Measurements from ENCODE around the gene RANGAP1.

RANGAP1 gene

DNA sequence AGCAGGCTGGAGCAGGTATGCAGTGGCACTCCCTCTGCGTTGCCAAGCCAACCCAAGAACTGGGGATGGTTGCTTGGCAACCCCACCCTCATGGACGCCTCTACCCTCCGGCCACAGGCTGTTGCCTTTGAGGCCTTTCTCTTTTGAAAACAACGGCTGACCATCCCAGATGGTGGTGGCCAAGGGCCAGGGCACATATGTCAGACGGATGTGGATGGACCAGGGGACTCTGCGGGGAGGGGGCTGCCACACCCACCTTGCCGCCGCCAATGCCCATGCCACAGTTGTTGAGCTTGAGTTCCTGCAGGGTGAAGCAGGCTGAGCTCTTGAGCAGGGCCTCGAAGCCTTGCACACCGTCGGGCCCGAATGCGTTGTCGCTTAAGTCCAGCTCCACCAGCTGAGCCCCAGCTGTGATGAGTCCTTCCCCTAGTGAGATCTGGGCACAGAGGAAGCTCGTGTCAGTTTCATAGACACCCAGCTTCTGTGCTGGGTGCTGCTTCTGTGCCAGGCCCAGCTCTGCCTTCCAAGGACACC lies 21.5 kb downstream of the RANGAP1 start:
- H3K9me3 ChIP-seq (ENCODE audit: insufficient read depth, low read depth, low read length): no peaks in the 10 kb centered on the region
- no peak overlapping the region for H3K4me3 ChIP-seq (ENCODE audit: low read length, poor library complexity, severe bottlenecking)
- no peak overlapping the region for H2AFZ ChIP-seq (ENCODE audit: low read length)
- no peak overlapping the region for H3K4me2 ChIP-seq (ENCODE audit: low read depth, low read length, poor library complexity, severe bottlenecking)
- no peak overlapping the region for H3K9ac ChIP-seq (ENCODE audit: low read depth, low read length, poor library complexity, severe bottlenecking)
- TF ChIP-seq CTCF (conservative IDR thresholded peaks at IDR 0.05; ENCODE audit: low read length) (no peak), EZH2phosphoT487 (IDR thresholded peaks at IDR 0.05; ENCODE audit: borderline replicate concordance) (no peak)
- H3K36me3 ChIP-seq (ENCODE audit: insufficient read depth, low read length): peaks cover 89% of the 10 kb centered on the region; the same call in 1 of the 2 replicates
- no peaks in the 10 kb centered on the region for H3K27me3 ChIP-seq (ENCODE audit: insufficient read depth, low read length, poor library complexity, severe bottlenecking)
- no peaks in the 10 kb centered on the region for H3K4me1 ChIP-seq (ENCODE audit: insufficient read depth, low read length, poor library complexity, severe bottlenecking)
- H4K20me1 ChIP-seq (ENCODE audit: insufficient read depth, low read length, poor library complexity, severe bottlenecking): no peaks in the 10 kb centered on the region
- no peaks in the 10 kb centered on the region for H3K79me2 ChIP-seq (ENCODE audit: insufficient read depth, low read length)
- H3F3A ChIP-seq (ENCODE audit: low read depth): no peaks in the 10 kb centered on the region
- H3K9me2 ChIP-seq (replicated peaks; ENCODE audit: low read depth, low read length): no peaks in the 10 kb centered on the region

DNA sequence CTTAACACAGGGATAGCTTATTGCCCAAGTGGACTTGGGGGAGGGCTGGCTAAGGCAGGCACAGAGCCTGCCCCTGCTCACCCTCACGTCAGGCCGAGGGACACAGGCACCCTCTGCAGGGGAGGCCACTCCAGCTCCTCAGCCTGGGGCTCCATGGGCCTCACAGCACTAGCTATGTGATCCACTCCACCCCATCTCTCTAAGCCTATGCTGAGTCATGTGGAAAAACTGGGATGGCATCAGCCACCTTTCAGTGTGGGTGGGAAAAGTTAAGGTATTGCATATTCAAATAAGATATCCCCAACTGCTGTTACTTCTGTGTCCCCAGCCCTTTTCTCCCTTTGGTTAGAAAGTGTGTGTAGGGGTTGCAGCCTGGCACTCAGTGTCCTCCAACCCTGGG lies 22.3 kb downstream of the RANGAP1 start:
- no peak overlapping the region for H3K9ac ChIP-seq (ENCODE audit: low read depth, low read length, poor library complexity, severe bottlenecking)
- no peak overlapping the region for H3K4me3 ChIP-seq (ENCODE audit: low read length, poor library complexity, severe bottlenecking)
- H2AFZ ChIP-seq (ENCODE audit: low read length): no peak overlapping the region
- peaks cover 88% of the 10 kb centered on the region; the same call in 1 of the 2 replicates for H3K36me3 ChIP-seq (ENCODE audit: insufficient read depth, low read length)
- H3K4me1 ChIP-seq (ENCODE audit: insufficient read depth, low read length, poor library complexity, severe bottlenecking): no peaks in the 10 kb centered on the region
- TF ChIP-seq EZH2phosphoT487 (IDR thresholded peaks at IDR 0.05; ENCODE audit: borderline replicate concordance): no peak
- TF ChIP-seq CTCF (conservative IDR thresholded peaks at IDR 0.05; ENCODE audit: low read length): no peak
- H3K27me3 ChIP-seq (ENCODE audit: insufficient read depth, low read length, poor library complexity, severe bottlenecking): no peaks in the 10 kb centered on the region
- no peaks in the 10 kb centered on the region for H3F3A ChIP-seq (ENCODE audit: low read depth)
- no peaks in the 10 kb centered on the region for H4K20me1 ChIP-seq (ENCODE audit: insufficient read depth, low read length, poor library complexity, severe bottlenecking)
- no peaks in the 10 kb centered on the region for H3K9me3 ChIP-seq (ENCODE audit: insufficient read depth, low read depth, low read length)
- no peaks in the 10 kb centered on the region for H3K79me2 ChIP-seq (ENCODE audit: insufficient read depth, low read length)
- no peak overlapping the region for H3K4me2 ChIP-seq (ENCODE audit: low read depth, low read length, poor library complexity, severe bottlenecking)
- H3K9me2 ChIP-seq (replicated peaks; ENCODE audit: low read depth, low read length): no peaks in the 10 kb centered on the region

DNA sequence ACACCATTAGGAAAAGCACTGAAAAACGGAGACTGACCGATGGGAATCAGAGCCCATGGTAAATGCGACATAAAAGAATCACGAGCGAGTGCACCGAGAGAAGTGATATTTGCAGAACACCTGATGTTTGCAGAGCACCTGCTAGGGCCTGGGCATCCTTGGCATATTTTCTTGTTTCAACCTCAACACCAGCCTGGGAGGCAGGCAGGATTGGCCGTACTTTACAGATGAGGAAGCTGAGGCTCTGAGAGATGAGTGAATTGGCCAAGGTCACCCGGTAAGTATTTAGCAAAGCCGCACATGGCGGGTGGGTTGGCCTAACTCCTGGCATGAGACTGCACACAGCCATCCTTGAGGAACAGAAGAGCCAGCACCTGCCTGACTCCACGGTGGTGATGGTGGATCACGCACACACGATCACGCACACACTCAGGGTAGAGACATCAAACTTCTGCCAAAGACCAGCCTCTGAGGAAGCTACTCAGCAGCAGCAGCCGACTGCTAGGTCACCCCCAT lies 23.7 kb downstream of the RANGAP1 start:
- Histone ChIP-seq H4K20me1 (ENCODE audit: insufficient read depth, low read length, poor library complexity, severe bottlenecking) (no peaks in the 10 kb centered on the region), H3F3A (ENCODE audit: low read depth) (no peaks in the 10 kb centered on the region), H3K4me1 (ENCODE audit: insufficient read depth, low read length, poor library complexity, severe bottlenecking) (no peaks in the 10 kb centered on the region), H3K9ac (ENCODE audit: low read depth, low read length, poor library complexity, severe bottlenecking) (no peak overlapping the region), H3K9me3 (ENCODE audit: insufficient read depth, low read depth, low read length) (no peaks in the 10 kb centered on the region), H3K27me3 (ENCODE audit: insufficient read depth, low read length, poor library complexity, severe bottlenecking) (no peaks in the 10 kb centered on the region), H3K4me2 (ENCODE audit: low read depth, low read length, poor library complexity, severe bottlenecking) (no peak overlapping the region), H3K9me2 (replicated peaks; ENCODE audit: low read depth, low read length) (no peaks in the 10 kb centered on the region), H3K4me3 (ENCODE audit: low read length, poor library complexity, severe bottlenecking) (no peak overlapping the region), H2AFZ (ENCODE audit: low read length) (no peak overlapping the region), H3K36me3 (ENCODE audit: insufficient read depth, low read length) (peaks cover 88% of the 10 kb centered on the region; the same call in 1 of the 2 replicates), H3K79me2 (ENCODE audit: insufficient read depth, low read length) (no peaks in the 10 kb centered on the region)
- TF ChIP-seq CTCF (conservative IDR thresholded peaks at IDR 0.05; ENCODE audit: low read length) (no peak), EZH2phosphoT487 (IDR thresholded peaks at IDR 0.05; ENCODE audit: borderline replicate concordance) (no peak)
